H9 (cell line): ENCODE results near the gene CREB1. TPM values are rescaled to one million over a fixed set of nuclear protein-coding genes. Genes with fewer than 3 reads are reported as not detected.

Source experiments
- DNase-seq: peaks from one replicate; pipeline ENCODE4 v3.0.0-alpha.2; 2017
- H2AFZ ChIP-seq: one replicate; pipeline ENCODE4 v1.6.1; 2013; ENCODE audit warnings: mild to moderate bottlenecking, low read length, control low read depth, moderate library complexity
- H2AK5ac ChIP-seq: 2 replicates; pipeline ENCODE4 v1.6.1; 2013; ENCODE audit warnings: low read length, control low read depth, mixed read lengths; ENCODE audit not compliant: insufficient read length
- H2BK120ac ChIP-seq: one replicate; pipeline ENCODE4 v1.6.1; 2013; ENCODE audit warnings: low read depth, mild to moderate bottlenecking, low read length, control low read depth, inconsistent platforms; ENCODE audit not compliant: poor library complexity, severe bottlenecking
- H2BK12ac ChIP-seq: 2 replicates; pipeline ENCODE4 v1.6.1; 2013; ENCODE audit warnings: low read length, control low read depth, mixed read lengths, low read depth; ENCODE audit not compliant: insufficient read length
- H2BK15ac ChIP-seq: 2 replicates; pipeline ENCODE4 v1.6.1; 2013; ENCODE audit warnings: low read depth, low read length, control low read depth
- H2BK20ac ChIP-seq: one replicate; pipeline ENCODE4 v1.6.1; 2013; ENCODE audit warnings: low read depth, mild to moderate bottlenecking, low read length, control low read depth, inconsistent platforms; ENCODE audit not compliant: poor library complexity, severe bottlenecking
- H2BK5ac ChIP-seq: 2 replicates; pipeline ENCODE4 v1.6.1; 2013; ENCODE audit warnings: low read length, control low read depth, mixed read lengths; ENCODE audit not compliant: insufficient read length
- H3K14ac ChIP-seq: 2 replicates; pipeline ENCODE4 v1.6.1; 2013; ENCODE audit warnings: low read length, control low read depth; ENCODE audit not compliant: insufficient read depth
- H3K18ac ChIP-seq: 2 replicates; pipeline ENCODE4 v1.6.1; 2013; ENCODE audit warnings: low read depth, mild to moderate bottlenecking, mixed read lengths, low read length, control low read depth; ENCODE audit not compliant: insufficient read length
- H3K23ac ChIP-seq: 2 replicates; pipeline ENCODE4 v1.6.1; 2013; ENCODE audit warnings: low read length, control low read depth, mixed read lengths, low read depth; ENCODE audit not compliant: insufficient read length
- H3K23me2 ChIP-seq: 2 replicates; pipeline ENCODE4 v1.6.1; 2013; ENCODE audit warnings: low read depth, mild to moderate bottlenecking, mixed read lengths, low read length, control low read depth; ENCODE audit not compliant: insufficient read length, poor library complexity, severe bottlenecking
- H3K27ac ChIP-seq: 2 replicates; pipeline ENCODE4 v1.5.1; 2013; ENCODE audit warnings: low read length, control low read depth, mixed read lengths, low read depth; ENCODE audit not compliant: insufficient read length
- H3K27me3 ChIP-seq: 2 replicates; pipeline ENCODE4 v1.6.1; 2013; ENCODE audit warnings: low read length, control low read depth, inconsistent platforms; ENCODE audit not compliant: insufficient read depth
- H3K4ac ChIP-seq: 2 replicates; pipeline ENCODE4 v1.6.1; 2013; ENCODE audit warnings: low read depth, mild to moderate bottlenecking, control low read depth, inconsistent platforms, low read length, moderate library complexity
- H3K4me1 ChIP-seq: 2 replicates; pipeline ENCODE4 v1.6.1; 2013; ENCODE audit warnings: low read length, control low read depth, inconsistent platforms; ENCODE audit not compliant: insufficient read depth
- H3K4me2 ChIP-seq: 2 replicates; pipeline ENCODE4 v1.6.1; 2013; ENCODE audit warnings: low read length, control low read depth, mixed read lengths; ENCODE audit not compliant: insufficient read length, insufficient read depth
- H3K56ac ChIP-seq: 2 replicates; pipeline ENCODE4 v1.6.1; 2013; ENCODE audit warnings: low read depth, mild to moderate bottlenecking, mixed read lengths, low read length, control low read depth; ENCODE audit not compliant: insufficient read length
- H3K79me1 ChIP-seq: 2 replicates; pipeline ENCODE4 v1.6.1; 2013; ENCODE audit warnings: low read depth, mild to moderate bottlenecking, moderate library complexity, low read length, control low read depth, inconsistent platforms; ENCODE audit not compliant: insufficient read depth, poor library complexity, severe bottlenecking
- H3K79me2 ChIP-seq: 2 replicates; pipeline ENCODE4 v1.6.1; 2013; ENCODE audit warnings: low read length, control low read depth, inconsistent platforms; ENCODE audit not compliant: insufficient read depth
- H3K9ac ChIP-seq: 2 replicates; pipeline ENCODE4 v1.6.1; 2013; ENCODE audit warnings: low read length, control low read depth, mixed read lengths; ENCODE audit not compliant: insufficient read length; ENCODE audit errors: extremely low read depth
- H3K9me3 ChIP-seq: one replicate; pipeline ENCODE4 v1.6.1; 2013; ENCODE audit warnings: low read depth, low read length, inconsistent platforms; ENCODE audit not compliant: control insufficient read depth
- H3T11ph ChIP-seq: one replicate; pipeline ENCODE4 v1.6.1; 2013; ENCODE audit warnings: mild to moderate bottlenecking, low read length, control low read depth, inconsistent platforms
- H4K20me1 ChIP-seq: one replicate; pipeline ENCODE4 v1.6.1; 2013; ENCODE audit not compliant: control insufficient read depth, insufficient read length, insufficient read depth
- H4K5ac ChIP-seq: 2 replicates; pipeline ENCODE4 v1.6.1; 2013; ENCODE audit warnings: low read depth, mild to moderate bottlenecking, mixed read lengths, low read length, control low read depth; ENCODE audit not compliant: insufficient read length
- H4K8ac ChIP-seq: replicated peaks from 2 replicates; pipeline ENCODE4 v1.6.1; 2013; ENCODE audit warnings: low read length, control low read depth, mixed read lengths, low read depth; ENCODE audit not compliant: insufficient read length
- H4K91ac ChIP-seq: 2 replicates; pipeline ENCODE4 v1.6.1; 2013; ENCODE audit warnings: low read depth, mild to moderate bottlenecking, moderate library complexity, mixed read lengths, low read length, control low read depth; ENCODE audit not compliant: insufficient read length
- H3K27ac Mint-ChIP-seq, 3 experiments: 2 replicates in 2 of 3; 3 replicates in 1 of 3; pipeline ENCODE4 v1.8.0; 2020 to 2021; ENCODE audit warnings: mixed read lengths in 3 of 3, mild to moderate bottlenecking in 1 of 3, moderate library complexity in 1 of 3
- H3K27me3 Mint-ChIP-seq: 2 replicates; pipeline ENCODE4 v1.8.0; 2021; ENCODE audit warnings: low read depth, mild to moderate bottlenecking, moderate library complexity, mixed read lengths
- H3K36me3 Mint-ChIP-seq, 3 experiments: 2 replicates in 2 of 3; 3 replicates in 1 of 3; pipeline ENCODE4 v1.8.0; 2020 to 2021; ENCODE audit warnings: low read depth in 3 of 3, mixed read lengths in 3 of 3; ENCODE audit not compliant: insufficient read depth in 1 of 3
- H3K4me1 Mint-ChIP-seq, 2 experiments: 2 replicates each; pipeline ENCODE4 v1.8.0; 2020; ENCODE audit warnings: mixed read lengths in 2 of 2
- H3K4me3 Mint-ChIP-seq, 2 experiments: 2 replicates in 1 of 2; 3 replicates in 1 of 2; pipeline ENCODE4 v1.8.0; 2020 to 2021; ENCODE audit warnings: mild to moderate bottlenecking in 2 of 2, mixed read lengths in 2 of 2, moderate library complexity in 1 of 2
- H3K9me3 Mint-ChIP-seq, 2 experiments: 2 replicates in 1 of 2; 3 replicates in 1 of 2; pipeline ENCODE4 v1.8.0; 2020; ENCODE audit warnings: mild to moderate bottlenecking in 2 of 2, mixed read lengths in 2 of 2, moderate library complexity in 1 of 2
- WGBS: extraction: QIAGEN DNeasy Blood & Tissue Kit; methylation state at CpG from one replicate; pipeline ENCODE4 v1.1.7; 2013; ENCODE audit warnings: missing lambda C conversion rate, low lambda C conversion rate, mixed read lengths; ENCODE audit not compliant: insufficient read length; ENCODE audit errors: extremely low coverage; 5-methylcytosine and 5-hydroxymethylcytosine counted together
- total RNA-seq: library from RNA; stranded (reverse); gene quantifications from 2 replicates; pipeline ENCODE4 v1.2.1, GENCODE V29; 2021
- TF ChIP-seq, protein P1 (sequence below): fragments of 200-600 bp; sonication (generic); conservative IDR thresholded peaks from 3 replicates; pipeline ENCODE4 v1.8.0; 2021; ENCODE audit warnings: antibody characterized with exemption, mild to moderate bottlenecking

CREB1 gene
- total RNA-seq, 1 experiment from 2014 or later: 103 TPM

DNA sequence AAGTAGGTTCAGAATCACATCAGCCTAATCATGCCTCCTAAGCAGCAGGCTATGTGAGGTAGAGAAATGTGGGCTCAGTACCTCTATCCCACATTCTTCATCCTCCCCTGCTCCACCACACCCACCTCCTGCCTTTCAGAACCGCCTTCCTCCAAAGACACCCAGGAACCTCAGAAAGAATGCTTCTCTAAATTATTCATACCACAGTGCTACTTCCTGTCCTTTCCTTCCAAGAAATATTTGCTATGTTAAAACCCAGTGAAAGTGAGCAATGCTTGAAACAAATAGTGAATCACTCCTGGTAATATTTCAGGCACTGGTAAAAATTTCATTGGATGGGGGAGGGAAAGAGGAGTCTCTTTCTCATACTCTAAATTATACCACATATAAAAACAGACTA is 24.0 kb upstream of the CREB1 start:
- H3K9me3 Mint-ChIP-seq: no peaks in the 10 kb centered on the region; a peak in 1 of 5 replicates
- peak overlapping the region in 1 of 2 experiments; percentile 55; a peak in 1 of 5 replicates for H3K4me3 Mint-ChIP-seq
- peaks cover 0 to 5% (median 0%) of the 10 kb centered on the region in 3 experiments; a peak in 1 of 7 replicates for H3K36me3 Mint-ChIP-seq
- no peak overlapping the region for H2BK12ac ChIP-seq
- H2BK20ac ChIP-seq: no peak overlapping the region
- no peaks in the 10 kb centered on the region for H3K27me3 ChIP-seq
- no peak overlapping the region for H2BK5ac ChIP-seq
- H2AK5ac ChIP-seq: no peak overlapping the region
- no peak overlapping the region for H2AFZ ChIP-seq
- H3K18ac ChIP-seq: no peak overlapping the region
- no peaks in the 10 kb centered on the region for H3K79me1 ChIP-seq
- H3K27ac ChIP-seq: no peak overlapping the region
- peaks cover 9% of the 10 kb centered on the region for H3K4me1 ChIP-seq
- H3K9ac ChIP-seq: no peak overlapping the region
- H3K79me2 ChIP-seq: no peaks in the 10 kb centered on the region
- H3K23ac ChIP-seq: no peak overlapping the region
- H3K4ac ChIP-seq: no peak overlapping the region
- H4K8ac ChIP-seq: no peak overlapping the region
- DNase-seq: no peak
- WGBS: no CpG with 5 or more reads among the region's 1 CpG
- H3K23me2 ChIP-seq: no peaks in the 10 kb centered on the region
- no peak overlapping the region for H3K56ac ChIP-seq
- H4K20me1 ChIP-seq: no peaks in the 10 kb centered on the region
- no peak overlapping the region for H2BK120ac ChIP-seq
- H4K91ac ChIP-seq: no peak overlapping the region
- no peak overlapping the region for H2BK15ac ChIP-seq
- no peak overlapping the region for H3T11ph ChIP-seq
- TF ChIP-seq, protein P1, sequence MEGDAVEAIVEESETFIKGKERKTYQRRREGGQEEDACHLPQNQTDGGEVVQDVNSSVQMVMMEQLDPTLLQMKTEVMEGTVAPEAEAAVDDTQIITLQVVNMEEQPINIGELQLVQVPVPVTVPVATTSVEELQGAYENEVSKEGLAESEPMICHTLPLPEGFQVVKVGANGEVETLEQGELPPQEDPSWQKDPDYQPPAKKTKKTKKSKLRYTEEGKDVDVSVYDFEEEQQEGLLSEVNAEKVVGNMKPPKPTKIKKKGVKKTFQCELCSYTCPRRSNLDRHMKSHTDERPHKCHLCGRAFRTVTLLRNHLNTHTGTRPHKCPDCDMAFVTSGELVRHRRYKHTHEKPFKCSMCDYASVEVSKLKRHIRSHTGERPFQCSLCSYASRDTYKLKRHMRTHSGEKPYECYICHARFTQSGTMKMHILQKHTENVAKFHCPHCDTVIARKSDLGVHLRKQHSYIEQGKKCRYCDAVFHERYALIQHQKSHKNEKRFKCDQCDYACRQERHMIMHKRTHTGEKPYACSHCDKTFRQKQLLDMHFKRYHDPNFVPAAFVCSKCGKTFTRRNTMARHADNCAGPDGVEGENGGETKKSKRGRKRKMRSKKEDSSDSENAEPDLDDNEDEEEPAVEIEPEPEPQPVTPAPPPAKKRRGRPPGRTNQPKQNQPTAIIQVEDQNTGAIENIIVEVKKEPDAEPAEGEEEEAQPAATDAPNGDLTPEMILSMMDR: no peak
- H3K4me1 Mint-ChIP-seq: peaks cover 38 to 40% of the 10 kb centered on the region in 2 experiments
- H3K27me3 Mint-ChIP-seq: no peaks in the 10 kb centered on the region
- peak overlapping the region in 2 of 3 experiments; percentile 22 to 77; a peak in 5 of 7 replicates for H3K27ac Mint-ChIP-seq
- no peak overlapping the region for H4K5ac ChIP-seq
- no peak overlapping the region for H3K14ac ChIP-seq
- no peaks in the 10 kb centered on the region for H3K9me3 ChIP-seq
- no peak overlapping the region for H3K4me2 ChIP-seq
